Measurements from ENCODE around the gene POFUT1.

Gene POFUT1

GRCh38 chr20:32162351-32162750 is 45.3 kb upstream of the POFUT1 start:
- peaks cover 52 to 97% (median 92%) of the 10 kb centered on the region in 3 donors for H3K36me3 ChIP-seq
- no peaks in the 10 kb centered on the region for H3K27me3 ChIP-seq
- no peak overlapping the region for H3K27ac ChIP-seq
- no peaks in the 10 kb centered on the region for H3K9me3 ChIP-seq
- TF ChIP-seq, protein P1, sequence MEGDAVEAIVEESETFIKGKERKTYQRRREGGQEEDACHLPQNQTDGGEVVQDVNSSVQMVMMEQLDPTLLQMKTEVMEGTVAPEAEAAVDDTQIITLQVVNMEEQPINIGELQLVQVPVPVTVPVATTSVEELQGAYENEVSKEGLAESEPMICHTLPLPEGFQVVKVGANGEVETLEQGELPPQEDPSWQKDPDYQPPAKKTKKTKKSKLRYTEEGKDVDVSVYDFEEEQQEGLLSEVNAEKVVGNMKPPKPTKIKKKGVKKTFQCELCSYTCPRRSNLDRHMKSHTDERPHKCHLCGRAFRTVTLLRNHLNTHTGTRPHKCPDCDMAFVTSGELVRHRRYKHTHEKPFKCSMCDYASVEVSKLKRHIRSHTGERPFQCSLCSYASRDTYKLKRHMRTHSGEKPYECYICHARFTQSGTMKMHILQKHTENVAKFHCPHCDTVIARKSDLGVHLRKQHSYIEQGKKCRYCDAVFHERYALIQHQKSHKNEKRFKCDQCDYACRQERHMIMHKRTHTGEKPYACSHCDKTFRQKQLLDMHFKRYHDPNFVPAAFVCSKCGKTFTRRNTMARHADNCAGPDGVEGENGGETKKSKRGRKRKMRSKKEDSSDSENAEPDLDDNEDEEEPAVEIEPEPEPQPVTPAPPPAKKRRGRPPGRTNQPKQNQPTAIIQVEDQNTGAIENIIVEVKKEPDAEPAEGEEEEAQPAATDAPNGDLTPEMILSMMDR (IDR thresholded peaks at IDR 0.05) = no peak
- peak in 1 of 2 donors; percentile 6 for DNase-seq
- H3K4me1 ChIP-seq = no peaks in the 10 kb centered on the region
- H3K4me3 ChIP-seq = no peak overlapping the region
- intact Hi-C loops (cut with DNase I; ENCODE audit: low total_unique reads) = no loop called here

DNA sequence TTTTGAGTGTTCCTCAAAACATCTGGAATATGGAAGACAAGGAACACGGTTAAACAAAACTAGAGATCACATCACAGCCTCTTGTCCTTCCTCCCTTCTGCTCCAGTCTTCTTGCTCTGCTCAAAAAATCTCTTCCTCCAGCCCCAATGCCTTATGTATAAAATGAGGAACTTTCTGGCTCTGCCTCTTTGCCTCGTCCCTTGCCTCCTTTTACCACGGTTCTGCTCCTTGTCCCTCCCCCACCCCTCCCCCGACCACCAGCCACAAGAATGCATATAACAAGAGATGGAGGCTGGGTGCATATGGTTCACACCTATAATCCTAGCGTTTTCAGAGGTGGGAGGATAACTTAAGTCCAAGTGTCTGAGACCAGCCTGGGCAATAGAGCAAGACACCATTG is 43.7 kb upstream of the POFUT1 start:
- peak in 1 of 2 donors; percentile 19 for DNase-seq
- H3K27ac ChIP-seq = no peak overlapping the region
- H3K4me1 ChIP-seq = no peaks in the 10 kb centered on the region
- no peaks in the 10 kb centered on the region for H3K27me3 ChIP-seq
- no peak overlapping the region for H3K4me3 ChIP-seq
- peaks cover 42 to 87% (median 76%) of the 10 kb centered on the region in 3 donors for H3K36me3 ChIP-seq
- intact Hi-C loops (cut with DNase I; ENCODE audit: low total_unique reads) = no loop called here
- TF ChIP-seq, protein P1 (IDR thresholded peaks at IDR 0.05) = no peak
- H3K9me3 ChIP-seq = no peaks in the 10 kb centered on the region

DNA sequence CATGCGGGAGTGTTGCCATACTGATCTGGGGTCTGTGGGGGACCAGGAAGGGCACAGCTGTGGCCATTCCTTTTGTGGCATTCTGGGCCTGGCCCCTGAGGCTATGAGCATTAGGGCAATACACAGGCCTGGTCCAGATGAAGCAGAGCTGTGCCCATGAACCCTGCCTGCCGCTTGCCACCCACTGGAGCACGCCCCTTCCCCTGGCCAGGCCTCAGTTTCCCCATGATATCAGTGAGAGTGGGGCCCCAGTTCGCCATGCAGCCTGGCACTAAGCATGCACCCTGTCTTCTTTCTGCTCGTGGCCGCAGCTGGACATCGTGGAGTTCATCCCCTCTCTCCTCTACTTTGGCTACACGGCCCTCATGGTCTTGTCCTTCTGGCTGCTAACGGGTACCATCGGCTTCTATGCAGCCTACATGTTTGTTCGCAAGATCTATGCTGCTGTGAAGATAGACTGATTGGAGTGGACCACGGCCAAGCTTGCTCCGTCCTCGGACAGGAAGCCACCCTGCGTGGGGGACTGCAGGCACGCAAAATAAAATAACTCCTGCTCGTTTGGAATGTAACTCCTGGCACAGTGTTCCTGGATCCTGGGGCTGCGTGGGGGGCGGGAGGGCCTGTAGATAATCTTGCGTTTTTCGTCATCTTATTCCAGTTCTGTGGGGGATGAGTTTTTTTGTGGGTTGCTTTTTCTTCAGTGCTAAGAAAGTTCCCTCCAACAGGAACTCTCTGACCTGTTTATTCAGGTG is 42.5 kb upstream of the POFUT1 start:
- Histone ChIP-seq H3K27ac (no peak overlapping the region), H3K4me3 (no peak overlapping the region), H3K4me1 (no peaks in the 10 kb centered on the region), H3K9me3 (no peaks in the 10 kb centered on the region), H3K27me3 (no peaks in the 10 kb centered on the region), H3K36me3 (peaks cover 30 to 75% (median 64%) of the 10 kb centered on the region in 3 donors)
- TF ChIP-seq, protein P1 (IDR thresholded peaks at IDR 0.05) = no peak
- DNase-seq = peak; percentile 16 to 55
- intact Hi-C loops (cut with DNase I; ENCODE audit: low total_unique reads) = no loop called here

GRCh38 chr20:32165836-32166545 is 41.7 kb upstream of the POFUT1 start:
- peak; percentile 16 to 49 for DNase-seq
- TF ChIP-seq, protein P1 (IDR thresholded peaks at IDR 0.05) = no peak
- intact Hi-C loops (cut with DNase I; ENCODE audit: low total_unique reads) = no loop called here
- Histone ChIP-seq H3K9me3 (no peaks in the 10 kb centered on the region), H3K27me3 (no peaks in the 10 kb centered on the region), H3K4me1 (no peaks in the 10 kb centered on the region), H3K36me3 (peaks cover 28 to 69% (median 56%) of the 10 kb centered on the region in 3 donors), H3K4me3 (no peak overlapping the region), H3K27ac (no peak overlapping the region)

GRCh38 chr20:32167552-32167951 is 40.1 kb upstream of the POFUT1 start:
- H3K4me3 ChIP-seq = no peak overlapping the region
- H3K36me3 ChIP-seq = peaks cover 12 to 54% (median 40%) of the 10 kb centered on the region in 3 donors
- H3K27ac ChIP-seq = no peak overlapping the region
- no peaks in the 10 kb centered on the region for H3K9me3 ChIP-seq
- no peaks in the 10 kb centered on the region for H3K4me1 ChIP-seq
- intact Hi-C loops (cut with DNase I; ENCODE audit: low total_unique reads) = no loop called here
- TF ChIP-seq, protein P1 (IDR thresholded peaks at IDR 0.05) = no peak
- DNase-seq = peak; percentile 10 to 35
- no peaks in the 10 kb centered on the region for H3K27me3 ChIP-seq
